ENCODE results near the gene ABCA12.

ABCA12 gene

DNA sequence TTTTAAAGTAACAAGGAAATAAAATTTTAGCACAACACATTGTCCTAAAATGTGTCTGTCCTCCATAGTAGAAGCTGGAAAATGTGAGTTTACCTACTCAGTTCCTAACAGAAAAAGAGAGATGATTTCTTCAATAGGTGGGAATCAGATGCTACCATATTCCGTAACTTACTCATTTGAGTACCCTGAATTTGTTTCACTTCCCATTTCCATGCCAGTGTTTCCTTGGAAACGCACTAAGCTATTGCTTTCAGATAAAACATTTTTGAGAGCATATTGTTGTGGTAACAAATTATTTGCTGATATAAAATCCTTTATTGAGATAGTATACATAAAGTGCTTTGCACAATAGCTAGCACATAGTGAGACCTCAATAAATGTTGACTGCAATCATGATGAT, 191.5 kb downstream of the ABCA12 start:
- DNase-seq: no peak

DNA sequence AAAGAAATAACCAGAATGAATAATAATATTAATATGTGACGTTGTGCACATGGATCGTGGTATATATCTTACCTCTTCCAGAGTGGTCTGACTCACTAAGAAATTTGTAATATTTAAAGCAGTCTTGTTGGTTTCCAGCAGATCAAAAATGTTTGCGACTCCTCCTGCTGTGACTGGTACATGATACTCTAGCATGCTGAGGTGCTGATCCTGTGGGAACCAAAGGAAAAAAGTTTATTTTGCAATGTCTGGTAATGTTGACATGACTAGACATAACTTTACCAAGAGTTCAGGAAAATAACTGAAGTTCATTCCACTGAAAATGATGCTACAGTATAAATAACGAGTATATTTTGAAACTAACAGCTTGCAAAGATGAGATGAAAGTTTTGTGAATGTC, 204.4 kb downstream of the ABCA12 start:
- DNase-seq: no peak

DNA sequence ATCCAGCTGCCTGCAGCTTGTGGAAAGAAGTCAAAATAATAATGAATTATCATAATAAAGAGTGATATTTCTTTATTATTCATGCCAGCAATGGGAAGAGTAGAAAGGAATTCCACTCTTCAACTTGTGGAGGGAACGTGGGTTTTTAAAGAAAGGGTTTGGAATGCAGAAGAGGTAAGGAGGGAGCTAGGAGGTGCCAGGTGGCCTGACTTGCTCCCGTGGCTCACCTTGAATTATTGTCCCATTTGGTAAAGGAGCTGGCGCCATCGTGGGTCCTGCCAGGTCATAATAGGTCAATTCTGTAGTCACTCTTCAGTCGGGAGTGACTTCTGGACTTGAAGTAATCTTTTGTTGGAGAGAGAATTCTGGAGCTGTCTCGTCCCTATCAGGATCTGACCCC, 233.8 kb downstream of the ABCA12 start:
- no peak for DNase-seq

DNA sequence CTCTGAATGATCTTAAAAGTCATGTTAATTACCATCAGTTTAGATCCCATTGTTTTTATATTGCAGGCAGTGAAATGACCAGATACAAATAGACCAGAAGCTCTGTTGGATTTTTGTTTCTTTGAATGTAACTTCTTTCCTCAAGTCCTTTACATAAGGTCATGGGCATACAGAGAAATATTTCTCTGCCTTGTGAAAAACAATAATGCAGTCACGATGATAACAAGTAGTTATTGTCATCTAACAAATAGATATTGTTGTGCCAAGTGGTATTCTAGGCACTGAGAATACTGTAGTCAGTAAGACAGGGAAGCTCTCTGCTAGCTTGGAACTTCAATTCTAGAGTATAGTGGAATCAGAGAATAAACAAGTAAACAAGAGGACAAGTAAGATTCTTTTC, 234.2 kb downstream of the ABCA12 start:
- DNase-seq: no peak

DNA sequence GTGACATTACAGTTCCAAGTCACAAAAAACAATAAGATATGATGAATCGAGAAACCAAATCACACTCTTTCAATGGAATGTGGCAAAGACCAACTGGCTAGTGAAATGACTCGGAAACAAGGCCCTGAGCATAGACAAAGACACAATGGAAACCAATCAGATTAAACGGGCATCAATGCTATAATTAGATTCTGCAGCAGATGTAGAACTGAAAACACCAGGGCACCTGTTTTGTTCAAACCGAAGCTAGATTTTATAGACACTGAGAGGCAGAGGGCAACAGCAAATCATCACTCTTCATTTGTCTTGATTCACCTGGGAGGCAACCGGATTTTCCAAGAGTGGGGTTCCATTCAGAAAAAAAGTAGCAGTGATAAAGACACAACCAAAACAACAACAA, 236.1 kb downstream of the ABCA12 start:
- DNase-seq: no peak

GRCh38 chr2:214899751-214900150, 238.7 kb downstream of the ABCA12 start:
- DNase-seq: no peak

GRCh38 chr2:214896274-214896673, 242.2 kb downstream of the ABCA12 start:
- no peak for DNase-seq

DNA sequence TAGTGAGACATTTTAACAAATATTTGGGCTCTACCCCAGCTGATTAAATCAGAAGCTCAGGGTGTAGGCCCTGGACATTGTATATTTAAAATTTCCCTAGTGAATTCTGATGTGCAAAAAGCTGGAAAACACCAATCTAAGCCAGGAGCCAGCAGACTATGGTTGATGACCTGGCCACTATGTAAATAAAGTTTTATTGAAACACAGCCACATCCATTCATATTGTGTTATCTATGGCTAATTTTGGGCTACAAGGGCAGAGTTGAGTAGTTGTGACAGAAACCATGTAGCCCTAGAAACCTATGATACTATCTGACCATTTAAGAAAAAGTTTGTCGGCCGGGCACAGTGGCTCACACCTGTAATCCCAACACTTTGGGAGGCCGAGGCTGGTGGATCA, 243.0 kb downstream of the ABCA12 start:
- no peak for DNase-seq

GRCh38 chr2:214889301-214889700, 249.1 kb downstream of the ABCA12 start:
- no peak for DNase-seq

DNA sequence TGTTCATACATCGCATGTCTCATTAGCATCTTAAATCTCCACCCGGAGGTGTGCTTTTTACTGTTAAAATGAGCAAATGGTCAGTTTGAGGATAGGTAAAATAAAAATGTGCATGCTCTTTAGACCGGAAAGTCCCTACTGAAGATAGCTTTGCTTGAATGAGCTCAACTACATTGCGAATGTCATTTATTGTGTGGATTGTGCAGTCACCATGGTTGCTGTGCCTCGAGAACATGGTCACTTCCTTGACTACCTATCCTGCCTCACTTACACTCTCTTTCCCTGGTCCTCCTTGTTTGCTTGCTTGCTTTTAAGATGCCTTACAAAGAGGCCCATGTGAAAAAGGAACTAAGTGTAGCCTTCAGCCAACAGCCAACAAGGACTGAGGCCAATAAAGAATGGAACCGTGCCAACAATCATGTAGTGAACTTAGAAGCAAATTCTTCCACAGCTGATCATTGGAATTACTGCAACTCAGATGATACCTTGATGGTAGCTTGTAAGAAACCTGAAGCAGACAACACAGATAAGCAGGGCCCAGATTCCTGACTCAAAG, 256.7 kb downstream of the ABCA12 start:
- DNase-seq: no peak
